IgD-negative memory B cell (primary cell): Measurements from ENCODE around the gene NUMB. TPM values are rescaled to one million over a fixed set of nuclear protein-coding genes. Genes with fewer than 3 reads are reported as not detected.

Experiments
- H3K27ac Mint-ChIP-seq, 3 donors: one replicate each; pipeline ENCODE4 v1.8.0; 2020 to 2022; ENCODE audit warnings: mild to moderate bottlenecking in 3 of 3, mixed read lengths in 3 of 3, moderate library complexity in 1 of 3
- H3K27me3 Mint-ChIP-seq: one replicate; pipeline ENCODE4 v1.8.0; 2021; ENCODE audit warnings: mixed read lengths
- H3K36me3 Mint-ChIP-seq: one replicate; pipeline ENCODE4 v1.8.0; 2020; ENCODE audit warnings: mild to moderate bottlenecking, mixed read lengths
- H3K4me1 Mint-ChIP-seq, 3 donors: one replicate each; pipeline ENCODE4 v1.8.0; 2020 to 2022; ENCODE audit warnings: mixed read lengths in 3 of 3, mild to moderate bottlenecking in 1 of 3
- H3K4me3 Mint-ChIP-seq, 4 donors: one replicate each; pipeline ENCODE4 v1.8.0; 2020 to 2022; ENCODE audit warnings: mild to moderate bottlenecking in 4 of 4, mixed read lengths in 4 of 4, moderate library complexity in 3 of 4
- H3K9me3 Mint-ChIP-seq, 3 donors: one replicate each; pipeline ENCODE4 v1.8.0; 2020 to 2021; ENCODE audit warnings: mixed read lengths in 3 of 3, mild to moderate bottlenecking in 1 of 3
- polyA plus RNA-seq: library from polyadenylated mRNA; unstranded; fragments of 300-500 nt; fragmentation: Illumina TruSeq; gene quantifications from one replicate; pipeline ENCODE4 v1.2.3, GENCODE V29; 2021

The NUMB gene
- polyA plus RNA-seq, 1 donor from 2014 or later = 58.3 TPM

DNA sequence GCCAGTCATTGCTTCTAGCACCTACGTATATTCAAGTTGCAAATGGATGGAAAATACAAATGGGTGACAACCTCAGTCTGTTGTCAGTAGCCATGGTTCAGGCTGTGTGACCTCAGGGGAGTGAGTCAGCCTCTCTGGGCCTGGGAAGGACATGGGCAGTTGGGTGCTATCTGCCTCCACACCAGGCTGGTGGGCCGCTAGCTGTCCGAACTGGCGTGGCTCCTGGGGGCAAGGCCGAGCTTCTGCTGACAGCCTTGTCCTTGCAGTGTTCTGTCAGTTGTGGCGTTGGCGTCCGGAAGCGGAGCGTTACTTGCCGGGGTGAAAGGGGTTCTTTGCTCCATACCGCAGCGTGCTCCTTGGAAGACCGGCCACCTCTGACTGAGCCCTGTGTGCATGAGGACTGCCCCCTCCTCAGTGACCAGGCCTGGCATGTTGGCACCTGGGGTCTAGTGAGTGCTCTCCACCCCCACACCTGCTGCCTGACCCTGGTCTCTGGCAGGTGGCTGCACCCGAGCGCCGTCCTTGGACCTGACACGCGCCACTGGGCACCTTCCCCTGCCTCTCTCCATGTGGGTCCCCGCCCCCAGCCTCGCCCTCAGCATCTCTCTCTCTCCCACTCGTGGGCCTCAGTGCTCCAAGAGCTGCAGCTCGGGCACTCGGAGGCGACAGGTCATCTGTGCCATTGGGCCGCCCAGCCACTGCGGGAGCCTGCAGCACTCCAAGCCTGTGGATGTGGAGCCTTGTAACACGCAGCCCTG is 203.9 kb downstream of the NUMB start:
- H3K36me3 Mint-ChIP-seq = no peaks in the 10 kb centered on the region
- no peak overlapping the region for H3K4me3 Mint-ChIP-seq
- H3K27ac Mint-ChIP-seq = no peak overlapping the region
- H3K27me3 Mint-ChIP-seq = no peaks in the 10 kb centered on the region
- H3K9me3 Mint-ChIP-seq = no peaks in the 10 kb centered on the region
- H3K4me1 Mint-ChIP-seq = peaks cover 5 to 6% (median 5%) of the 10 kb centered on the region in 3 donors

DNA sequence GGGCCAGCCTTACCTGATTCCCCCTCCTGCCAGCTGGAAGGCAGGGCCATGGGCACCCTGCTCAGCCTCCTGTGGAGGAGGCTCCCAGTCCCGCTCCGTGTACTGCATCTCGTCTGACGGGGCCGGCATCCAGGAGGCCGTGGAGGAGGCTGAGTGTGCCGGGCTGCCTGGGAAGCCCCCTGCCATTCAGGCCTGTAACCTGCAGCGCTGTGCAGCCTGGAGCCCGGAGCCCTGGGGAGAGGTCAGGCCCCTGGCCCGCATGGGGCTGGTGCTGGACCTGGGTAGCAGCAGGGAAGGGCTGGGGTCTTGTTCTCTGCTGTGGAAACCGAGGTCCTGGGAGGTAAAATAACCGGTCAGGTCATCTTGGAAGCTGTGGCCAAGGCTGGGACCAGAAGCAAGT is 204.6 kb downstream of the NUMB start:
- H3K27me3 Mint-ChIP-seq = no peaks in the 10 kb centered on the region
- H3K27ac Mint-ChIP-seq = no peak overlapping the region
- no peaks in the 10 kb centered on the region for H3K36me3 Mint-ChIP-seq
- peaks cover 7 to 11% (median 10%) of the 10 kb centered on the region in 3 donors for H3K4me1 Mint-ChIP-seq
- no peaks in the 10 kb centered on the region for H3K9me3 Mint-ChIP-seq
- H3K4me3 Mint-ChIP-seq = peak overlapping the region in 1 of 4 donors; percentile 39

DNA sequence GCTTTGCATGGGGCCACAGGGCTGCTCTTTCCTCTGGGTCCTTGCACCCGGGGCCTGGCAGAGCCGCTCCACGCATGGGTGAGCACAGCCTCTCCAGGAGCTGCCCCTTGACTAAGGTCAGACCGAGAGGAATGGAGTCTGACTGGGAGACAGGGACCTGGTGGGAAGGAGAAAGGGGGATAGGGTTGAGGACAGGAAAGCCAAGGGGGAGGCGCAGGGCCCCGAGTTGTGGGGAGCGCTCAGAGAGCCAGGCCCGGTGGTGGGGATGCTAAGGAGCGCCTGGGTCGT is 205.1 kb downstream of the NUMB start:
- Mint-ChIP-seq H3K36me3 (no peaks in the 10 kb centered on the region), H3K4me1 (peaks cover 9 to 12% (median 10%) of the 10 kb centered on the region in 3 donors), H3K4me3 (peak overlapping the region in 1 of 4 donors; percentile 39), H3K9me3 (no peaks in the 10 kb centered on the region), H3K27ac (no peak overlapping the region), H3K27me3 (no peaks in the 10 kb centered on the region)

DNA sequence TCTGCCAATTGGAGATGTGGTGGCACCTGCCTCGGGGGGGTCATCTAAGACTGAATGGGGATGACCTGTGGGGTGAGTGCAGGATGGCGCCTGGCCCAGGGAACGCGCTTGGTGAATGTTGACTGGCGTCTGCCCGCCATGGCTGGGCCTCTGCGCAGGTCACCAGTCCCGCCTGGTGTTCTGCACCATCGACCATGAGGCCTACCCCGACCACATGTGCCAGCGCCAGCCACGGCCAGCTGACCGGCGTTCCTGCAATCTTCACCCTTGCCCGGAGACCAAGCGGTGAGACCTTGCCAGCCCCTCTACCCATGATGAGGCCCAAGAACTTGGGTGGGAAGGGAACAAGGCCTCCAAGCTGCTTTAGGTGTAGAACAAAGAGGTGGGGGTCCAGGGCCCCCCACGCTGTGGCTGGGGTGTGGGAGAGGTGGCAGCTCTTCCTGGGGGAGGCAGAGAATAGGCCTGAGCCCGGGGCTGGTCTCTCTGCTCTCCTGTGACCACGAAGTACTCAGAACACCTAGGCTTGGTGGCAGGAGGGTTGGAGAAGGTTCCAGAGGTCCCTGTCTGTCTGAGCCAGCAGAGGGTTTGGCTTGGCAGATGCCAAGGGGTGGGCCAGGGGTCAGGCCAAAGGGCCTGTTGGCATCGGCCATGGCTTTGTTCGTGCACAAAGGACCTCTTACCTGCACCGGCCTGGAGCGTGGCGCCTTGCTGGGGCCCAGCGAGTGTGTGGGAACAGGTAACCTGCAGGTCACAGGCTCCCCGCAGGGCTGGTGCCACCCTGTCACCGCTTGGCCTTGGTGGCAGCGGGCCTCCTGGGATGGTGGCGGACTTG is 205.6 kb downstream of the NUMB start:
- no peaks in the 10 kb centered on the region for H3K36me3 Mint-ChIP-seq
- no peak overlapping the region for H3K27ac Mint-ChIP-seq
- H3K4me3 Mint-ChIP-seq = no peak overlapping the region
- H3K4me1 Mint-ChIP-seq = peaks cover 8 to 14% (median 11%) of the 10 kb centered on the region in 3 donors
- no peaks in the 10 kb centered on the region for H3K9me3 Mint-ChIP-seq
- H3K27me3 Mint-ChIP-seq = peaks cover under 1% of the 10 kb centered on the region

DNA sequence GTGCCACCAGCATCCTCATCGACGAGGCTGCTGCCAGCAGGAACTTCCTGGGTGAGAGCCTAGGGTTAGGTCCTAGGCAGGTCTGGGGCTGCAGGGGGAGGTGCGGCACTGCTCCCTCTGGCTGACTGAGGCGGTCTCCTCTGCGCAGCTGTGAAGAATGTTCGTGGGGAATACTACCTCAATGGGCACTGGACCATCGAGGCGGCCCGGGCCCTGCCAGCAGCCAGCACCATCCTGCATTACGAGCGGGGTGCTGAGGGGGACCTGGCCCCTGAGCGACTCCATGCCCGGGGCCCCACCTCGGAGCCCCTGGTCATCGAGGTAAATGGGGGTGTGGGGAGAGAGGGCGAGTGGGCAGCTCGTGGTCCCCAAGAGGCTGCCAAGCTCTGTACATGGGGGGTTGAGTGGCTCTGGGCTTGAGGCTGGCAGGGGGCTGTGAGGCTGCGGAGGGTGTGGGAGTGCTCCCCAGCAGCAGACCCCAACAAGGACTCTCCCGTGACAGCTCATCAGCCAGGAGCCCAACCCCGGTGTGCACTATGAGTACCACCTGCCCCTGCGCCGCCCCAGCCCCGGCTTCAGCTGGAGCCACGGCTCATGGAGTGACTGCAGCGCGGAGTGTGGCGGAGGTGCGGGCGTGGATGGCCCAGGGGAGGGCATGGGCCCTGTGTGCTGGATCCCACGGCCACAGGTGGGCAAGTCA is 206.7 kb downstream of the NUMB start:
- Mint-ChIP-seq H3K4me1 (peaks cover 17 to 24% (median 21%) of the 10 kb centered on the region in 3 donors), H3K36me3 (no peaks in the 10 kb centered on the region), H3K27ac (no peak overlapping the region), H3K9me3 (no peaks in the 10 kb centered on the region), H3K27me3 (peaks cover 7% of the 10 kb centered on the region), H3K4me3 (no peak overlapping the region)

DNA sequence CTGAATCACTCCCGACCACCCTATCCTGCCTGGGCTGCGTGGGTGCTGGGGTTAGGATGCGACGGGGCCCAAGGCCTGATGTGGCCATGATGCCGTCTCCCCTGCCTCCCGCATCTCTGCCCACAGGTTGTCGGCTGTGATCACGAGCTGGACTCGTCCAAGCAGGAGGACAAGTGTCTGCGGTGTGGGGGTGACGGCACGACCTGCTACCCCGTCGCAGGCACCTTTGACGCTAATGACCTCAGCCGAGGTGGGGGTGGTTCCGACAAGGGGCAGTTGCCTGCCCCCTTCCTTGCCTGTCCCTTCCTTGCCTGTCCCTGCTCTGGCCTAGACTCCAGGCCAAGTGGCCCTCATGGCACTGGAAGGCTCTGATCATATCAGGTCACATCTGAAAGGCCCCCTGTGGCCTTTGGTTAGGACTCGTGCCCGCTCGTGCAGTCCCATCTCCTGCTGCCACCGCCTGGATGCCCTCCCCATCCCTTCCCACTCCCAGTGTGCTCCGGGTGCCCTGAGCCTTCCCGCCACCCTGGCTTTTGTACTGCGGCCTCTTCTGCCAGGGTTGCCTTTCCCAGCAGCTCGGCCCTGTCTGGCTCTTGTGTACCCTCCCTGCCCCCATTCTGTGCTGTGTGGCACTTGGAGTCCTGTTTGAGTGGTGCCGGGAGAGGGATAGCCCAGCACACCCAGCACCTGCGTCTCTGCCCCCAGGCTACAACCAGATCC is 207.4 kb downstream of the NUMB start:
- H3K4me3 Mint-ChIP-seq = no peak overlapping the region
- peaks cover 9% of the 10 kb centered on the region for H3K27me3 Mint-ChIP-seq
- H3K27ac Mint-ChIP-seq = no peak overlapping the region
- peaks cover 20 to 24% (median 24%) of the 10 kb centered on the region in 3 donors for H3K4me1 Mint-ChIP-seq
- H3K36me3 Mint-ChIP-seq = no peaks in the 10 kb centered on the region
- no peaks in the 10 kb centered on the region for H3K9me3 Mint-ChIP-seq

DNA sequence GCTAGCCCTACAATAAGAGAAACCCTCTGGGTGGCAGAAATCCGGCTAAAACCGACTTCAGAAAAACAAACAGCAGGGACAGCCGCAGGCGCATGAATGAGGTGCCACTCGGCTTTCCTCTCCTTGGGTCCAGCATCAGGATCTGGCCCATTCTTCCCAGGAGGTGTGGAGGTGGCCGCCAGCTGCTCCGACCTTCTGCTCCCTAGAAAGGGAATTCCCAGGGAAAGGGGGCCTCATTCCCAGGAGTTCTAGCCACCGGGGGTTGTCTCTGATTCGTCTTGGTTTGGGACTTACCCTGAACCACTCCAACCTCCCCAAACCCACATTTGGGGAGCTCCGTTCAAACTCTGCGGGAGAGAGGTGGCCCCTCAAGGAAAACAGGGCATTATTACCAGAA is 208.0 kb downstream of the NUMB start:
- Mint-ChIP-seq H3K27me3 (peaks cover 9% of the 10 kb centered on the region), H3K36me3 (no peaks in the 10 kb centered on the region), H3K9me3 (no peaks in the 10 kb centered on the region), H3K27ac (no peak overlapping the region), H3K4me3 (no peak overlapping the region), H3K4me1 (peaks cover 20 to 24% (median 24%) of the 10 kb centered on the region in 3 donors)

DNA sequence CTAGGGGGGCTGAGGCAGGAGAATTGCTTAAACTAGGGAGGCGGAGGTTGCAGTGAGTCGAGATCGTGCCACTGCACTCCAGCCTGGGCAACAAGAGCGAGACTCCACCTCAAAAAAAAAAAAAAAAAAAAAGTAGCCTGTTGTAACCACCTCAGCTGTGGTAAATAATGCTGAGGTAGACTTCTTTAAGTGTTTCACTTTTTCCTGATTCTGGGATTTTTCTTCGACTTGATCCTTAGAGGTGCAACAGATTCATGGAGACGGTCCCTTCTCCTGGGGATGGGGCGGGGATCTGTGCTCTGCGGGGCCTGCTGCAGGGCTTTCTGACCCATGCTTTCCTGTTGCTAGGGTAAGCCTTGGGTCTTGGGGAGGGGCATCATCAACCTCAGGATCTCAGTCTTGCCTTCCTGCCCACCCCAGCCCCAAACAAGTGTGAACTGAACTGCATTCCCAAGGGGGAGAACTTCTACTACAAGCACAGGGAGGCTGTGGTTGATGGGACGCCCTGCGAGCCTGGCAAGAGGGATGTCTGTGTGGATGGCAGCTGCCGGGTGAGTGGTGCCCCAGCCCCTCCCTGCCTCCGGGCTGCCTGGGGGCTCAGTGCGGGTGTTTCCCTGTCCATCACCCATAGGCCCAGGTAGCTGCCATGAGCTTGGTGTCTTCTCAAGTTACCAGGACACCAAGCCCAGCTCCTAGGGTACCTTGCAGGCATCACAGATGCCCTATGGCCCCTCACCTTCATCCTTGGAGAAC is 208.6 kb downstream of the NUMB start:
- Mint-ChIP-seq H3K36me3 (no peaks in the 10 kb centered on the region), H3K27me3 (peaks cover 12% of the 10 kb centered on the region), H3K27ac (no peak overlapping the region), H3K4me1 (peaks cover 20 to 26% (median 24%) of the 10 kb centered on the region in 3 donors), H3K9me3 (no peaks in the 10 kb centered on the region), H3K4me3 (peak overlapping the region in 1 of 4 donors; percentile 45)

DNA sequence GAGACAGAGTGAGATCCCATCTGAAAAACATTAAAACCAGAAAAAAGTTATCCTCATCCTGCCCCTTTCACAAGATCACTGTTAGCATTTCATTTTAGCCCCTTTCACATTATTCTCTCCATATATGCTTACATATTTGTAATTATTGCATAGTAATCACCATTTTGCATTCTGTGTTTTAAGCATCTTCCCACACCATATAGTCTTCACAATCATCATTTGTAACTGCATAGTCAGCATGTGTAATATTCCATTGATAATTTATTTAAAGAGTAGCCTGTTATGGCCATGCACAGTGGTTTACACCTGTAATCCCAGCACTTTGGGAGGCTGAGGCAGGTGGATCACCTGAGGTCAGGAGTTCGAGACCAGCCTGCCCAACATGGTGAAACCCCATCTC is 209.2 kb downstream of the NUMB start:
- H3K36me3 Mint-ChIP-seq = no peaks in the 10 kb centered on the region
- no peak overlapping the region for H3K27ac Mint-ChIP-seq
- peak overlapping the region in 3 of 4 donors; percentile 1 to 23 (median 3) for H3K4me3 Mint-ChIP-seq
- H3K27me3 Mint-ChIP-seq = peaks cover 12% of the 10 kb centered on the region
- no peaks in the 10 kb centered on the region for H3K9me3 Mint-ChIP-seq
- H3K4me1 Mint-ChIP-seq = peaks cover 20 to 26% (median 24%) of the 10 kb centered on the region in 3 donors

DNA sequence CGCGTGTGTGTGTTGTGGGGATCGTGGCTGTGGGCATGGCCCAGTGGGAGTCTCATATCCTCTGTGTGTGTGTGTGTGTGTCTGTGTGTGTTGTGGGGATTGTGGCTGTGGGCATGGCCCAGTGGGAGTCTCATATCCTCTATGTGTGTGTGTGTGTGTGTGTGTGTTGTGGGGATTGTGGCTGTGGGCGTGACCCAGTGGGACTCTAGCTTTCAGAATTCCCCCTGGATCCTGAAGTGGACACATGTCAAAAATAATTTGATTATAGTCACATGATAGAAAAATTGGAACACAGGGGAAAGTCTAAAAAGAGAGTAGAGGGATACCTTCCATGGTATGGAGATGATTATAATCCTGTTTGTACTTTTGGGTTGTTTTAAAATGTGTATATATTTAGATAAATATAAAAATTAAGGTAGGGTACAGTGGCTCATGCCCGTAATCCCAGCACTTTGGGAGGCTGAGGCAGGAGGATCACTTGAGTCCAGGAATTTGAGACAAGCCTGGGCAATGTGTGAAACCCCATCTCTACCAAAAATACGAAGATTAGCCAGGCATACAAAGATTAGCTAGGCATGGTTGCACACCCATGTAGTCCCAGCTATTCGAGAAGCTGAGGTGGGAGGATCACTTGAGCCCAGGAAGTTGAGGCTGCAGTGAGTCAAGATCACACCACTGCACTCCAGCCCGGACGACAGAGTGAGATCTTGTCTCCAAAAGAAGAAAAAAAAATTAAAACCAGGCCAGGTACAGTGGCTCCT is 210.1 kb downstream of the NUMB start:
- Mint-ChIP-seq H3K36me3 (no peaks in the 10 kb centered on the region), H3K4me3 (peak overlapping the region in 3 of 4 donors; percentile 34 to 87 (median 72)), H3K27me3 (peaks cover 17% of the 10 kb centered on the region), H3K4me1 (peaks cover 27 to 31% (median 29%) of the 10 kb centered on the region in 3 donors), H3K27ac (peak overlapping the region in 1 of 3 donors; percentile 95), H3K9me3 (no peaks in the 10 kb centered on the region)

DNA sequence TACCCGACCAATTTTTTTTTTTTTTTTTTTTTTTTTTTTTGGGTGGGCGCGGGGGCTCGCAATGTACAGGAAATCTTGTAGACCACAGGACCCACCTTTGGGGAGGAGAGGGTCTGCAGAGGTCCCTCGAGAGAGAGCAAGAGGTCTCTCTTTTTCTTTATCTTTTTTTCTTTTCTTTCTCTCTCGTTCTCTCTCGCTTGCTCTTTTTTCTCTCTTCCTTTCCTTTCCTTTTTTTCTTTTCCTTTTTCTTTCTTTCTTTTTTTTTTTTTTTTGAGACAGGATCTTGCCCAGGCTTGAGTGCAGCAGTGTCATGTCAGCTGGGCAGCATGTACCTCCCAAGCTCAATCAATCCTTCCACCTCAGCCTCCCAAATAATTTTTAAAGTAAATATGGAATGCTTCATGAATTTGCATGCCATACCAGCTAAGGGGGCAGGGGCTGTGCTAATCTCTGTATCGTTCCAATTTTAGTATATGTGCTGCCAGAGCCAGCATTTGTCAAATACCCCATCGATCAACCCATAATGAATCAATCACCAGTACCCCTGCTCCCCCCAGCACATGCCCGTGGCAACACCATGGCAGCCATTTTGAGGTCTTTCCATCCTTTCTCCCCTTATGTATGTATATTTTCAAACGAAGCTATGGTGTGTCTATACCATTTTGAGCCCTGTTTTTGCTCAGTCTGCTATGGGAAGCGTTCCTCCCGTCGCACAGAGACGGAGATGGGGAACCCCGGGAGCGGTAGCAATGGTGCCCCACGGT is 211.8 kb downstream of the NUMB start:
- H3K36me3 Mint-ChIP-seq = no peaks in the 10 kb centered on the region
- H3K4me1 Mint-ChIP-seq = peaks cover 36 to 41% (median 38%) of the 10 kb centered on the region in 3 donors
- peaks cover 29% of the 10 kb centered on the region for H3K27me3 Mint-ChIP-seq
- H3K9me3 Mint-ChIP-seq = no peaks in the 10 kb centered on the region
- peak overlapping the region; percentile 72 to 86 (median 74) for H3K4me3 Mint-ChIP-seq
- H3K27ac Mint-ChIP-seq = peak overlapping the region in 2 of 3 donors; percentile 51 to 95

DNA sequence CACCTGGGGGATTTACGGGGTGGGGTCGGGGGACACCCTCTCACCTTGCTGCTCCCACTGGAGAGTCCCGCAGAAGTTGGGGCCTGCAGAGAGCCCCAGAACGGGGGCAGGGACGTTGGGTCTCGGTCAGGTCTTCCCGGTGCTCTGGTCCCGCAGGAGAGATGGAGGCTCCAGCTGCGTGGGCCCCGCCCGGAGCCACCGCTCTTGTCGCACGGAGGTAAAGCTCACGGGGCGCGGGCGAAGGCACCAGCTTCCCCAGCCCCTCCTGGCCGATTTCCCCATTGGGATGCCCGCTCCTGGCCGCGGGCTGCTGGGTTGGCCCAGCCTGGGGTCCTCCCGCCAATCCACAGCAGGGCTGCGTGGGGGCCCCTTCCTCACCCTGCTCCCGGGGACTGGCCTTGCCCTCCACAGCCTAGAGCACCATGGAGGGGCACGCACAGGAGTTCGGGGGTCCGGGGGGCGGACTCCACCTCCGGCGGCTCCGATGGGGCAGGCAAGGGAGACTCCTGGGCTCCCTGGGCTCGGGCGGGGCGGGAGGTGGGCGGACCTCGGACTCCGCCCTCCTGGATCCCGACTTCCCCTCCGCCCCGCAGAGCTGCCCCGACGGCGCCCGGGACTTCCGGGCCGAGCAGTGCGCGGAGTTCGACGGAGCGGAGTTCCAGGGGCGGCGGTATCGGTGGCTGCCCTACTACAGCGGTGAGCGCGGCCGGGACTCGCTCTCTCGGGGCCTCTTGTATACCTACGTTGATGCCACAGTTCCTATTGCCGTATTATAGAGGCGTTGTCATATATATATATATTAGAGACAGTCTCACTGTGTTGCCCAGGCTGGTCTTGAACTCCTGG is 212.6 kb downstream of the NUMB start:
- no peaks in the 10 kb centered on the region for H3K9me3 Mint-ChIP-seq
- peaks cover 37% of the 10 kb centered on the region for H3K27me3 Mint-ChIP-seq

More for the DNA sequence above, 212.6 kb downstream of the NUMB start:
- peak overlapping the region; percentile 73 to 88 (median 80) for H3K4me3 Mint-ChIP-seq
- no peaks in the 10 kb centered on the region for H3K36me3 Mint-ChIP-seq
- H3K27ac Mint-ChIP-seq = peak overlapping the region in 2 of 3 donors; percentile 51 to 95
- peaks cover 41 to 44% (median 41%) of the 10 kb centered on the region in 3 donors for H3K4me1 Mint-ChIP-seq
